IPS DF 6.9 (cell line): Measurements from ENCODE around the gene CTXN3.

Source experiments
- DNase-seq: peaks from one replicate; pipeline ENCODE4 v3.0.0-alpha.2; 2013; ENCODE audit warnings: low read depth, low spot score
- H3K27ac ChIP-seq: one replicate; pipeline ENCODE4 v1.5.1; 2013; ENCODE audit warnings: low read length, control low read depth
- H3K27me3 ChIP-seq: 2 replicates; pipeline ENCODE4 v1.6.1; 2013; ENCODE audit warnings: mild to moderate bottlenecking, low read length; ENCODE audit not compliant: control insufficient read depth, insufficient read depth
- H3K36me3 ChIP-seq: 2 replicates; pipeline ENCODE4 v1.6.1; 2013; ENCODE audit warnings: low read length; ENCODE audit not compliant: control insufficient read depth, insufficient read depth
- H3K4me1 ChIP-seq: 2 replicates; pipeline ENCODE4 v1.6.1; 2013; ENCODE audit warnings: low read length; ENCODE audit not compliant: control insufficient read depth, insufficient read depth
- H3K4me3 ChIP-seq: 2 replicates; pipeline ENCODE4 v1.5.1; 2013; ENCODE audit warnings: mild to moderate bottlenecking, low read length
- H3K9me3 ChIP-seq: 2 replicates; pipeline ENCODE4 v1.6.1; 2013; ENCODE audit warnings: low read length, inconsistent platforms; ENCODE audit not compliant: control insufficient read depth, insufficient read depth
- WGBS: extraction: QIAGEN DNeasy Blood & Tissue Kit; methylation state at CpG from one replicate; pipeline ENCODE4 v1.1.7; 2013; ENCODE audit warnings: mixed read lengths, missing lambda C conversion rate; ENCODE audit not compliant: insufficient read length, insufficient coverage; 5-methylcytosine and 5-hydroxymethylcytosine counted together

The CTXN3 gene

DNA sequence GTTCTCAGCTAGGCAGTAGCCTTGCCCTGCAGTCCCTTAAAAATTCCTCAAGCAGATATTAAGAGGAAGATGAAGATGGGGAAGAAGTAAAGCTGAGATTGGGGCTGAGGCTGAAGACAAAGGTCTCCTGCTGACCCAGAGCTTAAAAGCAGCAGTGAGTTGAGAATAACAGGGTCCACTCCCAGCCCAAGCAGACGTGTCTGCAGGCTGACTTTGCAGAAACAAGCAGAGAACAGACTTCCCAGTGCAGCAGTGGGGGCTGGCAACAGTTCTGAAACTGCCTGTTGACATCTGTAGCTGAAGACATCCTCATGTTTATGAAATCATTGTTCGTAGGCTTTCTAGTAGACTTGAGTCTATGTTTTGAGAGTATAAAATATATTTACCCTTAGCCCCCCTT is 1.1 kb downstream of the CTXN3 start:
- H3K27ac ChIP-seq = no peak overlapping the region
- H3K9me3 ChIP-seq = no peaks in the 10 kb centered on the region
- DNase-seq = no peak
- H3K27me3 ChIP-seq = no peaks in the 10 kb centered on the region
- no peaks in the 10 kb centered on the region for H3K36me3 ChIP-seq
- WGBS = no CpG with 5 or more reads among the region's 2 CpGs
- H3K4me1 ChIP-seq = peaks cover 3% of the 10 kb centered on the region; the same call in 1 of the 2 replicates
- no peak overlapping the region for H3K4me3 ChIP-seq

DNA sequence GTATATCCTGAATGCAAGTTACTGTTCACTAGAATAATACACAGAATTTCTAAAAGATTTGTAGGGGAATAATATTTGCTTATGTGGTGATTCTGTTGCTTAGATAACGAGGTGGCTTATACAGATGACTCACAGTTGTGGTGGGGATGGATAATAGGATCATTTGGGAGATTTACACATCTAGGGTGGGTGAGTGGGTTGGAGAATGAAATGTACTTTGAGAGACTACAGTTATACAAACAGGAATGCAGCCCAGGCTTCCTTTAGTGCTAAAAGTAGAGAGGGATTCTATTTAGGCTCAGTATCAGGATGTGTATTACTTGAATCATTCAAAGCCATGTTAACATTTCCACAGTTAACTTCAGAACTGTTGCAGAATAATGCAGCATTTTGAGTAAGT is 1.8 kb downstream of the CTXN3 start:
- Histone ChIP-seq H3K4me1 (peaks cover 3% of the 10 kb centered on the region; the same call in 1 of the 2 replicates), H3K27ac (no peak overlapping the region), H3K9me3 (no peaks in the 10 kb centered on the region), H3K27me3 (no peaks in the 10 kb centered on the region), H3K4me3 (no peak overlapping the region), H3K36me3 (no peaks in the 10 kb centered on the region)
- no CpG with 5 or more reads among the region's 1 CpG for WGBS
- DNase-seq = no peak

- WGBS = no CpG with 5 or more reads among the region's 7 CpGs
- H3K27me3 ChIP-seq = no peaks in the 10 kb centered on the region
Measured at GRCh38 chr5:127652952-127653611, 4.2 kb downstream of the CTXN3 start.

GRCh38 chr5:127656825-127657224 is 7.9 kb downstream of the CTXN3 start:
- no CpG with 5 or more reads among the region's 6 CpGs for WGBS

More at GRCh38 chr5:127652952-127653611, 4.2 kb downstream of the CTXN3 start:
- no peak overlapping the region for H3K4me3 ChIP-seq
- H3K27ac ChIP-seq = no peak overlapping the region
- DNase-seq = no peak
- peaks cover 3% of the 10 kb centered on the region; the same call in 1 of the 2 replicates for H3K4me1 ChIP-seq
- no peaks in the 10 kb centered on the region for H3K36me3 ChIP-seq
- no peaks in the 10 kb centered on the region for H3K9me3 ChIP-seq

DNA sequence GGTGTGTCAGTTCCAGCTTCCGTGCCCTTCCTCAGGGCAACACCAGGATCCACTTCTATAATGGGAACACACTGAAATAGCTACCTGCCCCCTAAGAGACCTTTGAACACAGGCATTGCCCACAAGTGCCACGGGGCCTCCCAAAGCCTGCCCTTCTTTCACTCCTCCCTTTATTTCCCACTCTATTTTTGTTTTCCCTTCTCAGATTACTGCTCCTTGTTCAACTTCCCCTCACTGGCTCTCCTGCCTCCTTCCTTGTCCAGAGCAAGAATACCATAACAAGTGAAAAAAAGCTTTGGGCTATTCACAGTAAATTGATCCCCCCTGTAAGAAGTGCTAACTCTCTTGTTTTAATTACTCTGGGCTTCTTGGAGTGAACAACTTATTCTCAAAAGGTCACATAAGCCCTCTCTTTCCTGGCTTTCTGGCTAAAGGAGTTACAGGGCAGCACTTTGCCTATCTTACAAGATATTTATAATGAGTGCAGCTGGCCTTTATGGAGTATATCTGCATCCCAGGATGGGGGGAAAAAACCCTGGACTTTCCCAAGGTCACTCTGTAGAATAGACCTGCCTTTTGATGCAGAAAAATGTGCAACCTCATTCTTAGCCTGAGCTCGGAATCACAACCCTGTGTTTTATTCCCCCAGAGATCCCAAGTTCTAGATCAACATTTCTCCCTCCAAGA is 11.3 kb downstream of the CTXN3 start:
- H3K4me1 ChIP-seq = no peaks in the 10 kb centered on the region
- no peak for DNase-seq
- no peak overlapping the region for H3K4me3 ChIP-seq
- WGBS = no CpG with 5 or more reads among the region's 3 CpGs
- no peak overlapping the region for H3K27ac ChIP-seq
- no peaks in the 10 kb centered on the region for H3K27me3 ChIP-seq
- H3K9me3 ChIP-seq = no peaks in the 10 kb centered on the region
- H3K36me3 ChIP-seq = no peaks in the 10 kb centered on the region

More at GRCh38 chr5:127656825-127657224, 7.9 kb downstream of the CTXN3 start:
- H3K27me3 ChIP-seq = no peaks in the 10 kb centered on the region
- no peak overlapping the region for H3K4me3 ChIP-seq
- no peaks in the 10 kb centered on the region for H3K9me3 ChIP-seq
- H3K27ac ChIP-seq = no peak overlapping the region
- H3K36me3 ChIP-seq = no peaks in the 10 kb centered on the region
- DNase-seq = no peak
- no peaks in the 10 kb centered on the region for H3K4me1 ChIP-seq

- H3K27ac ChIP-seq = no peak overlapping the region
- no peak overlapping the region for H3K4me3 ChIP-seq
- no peak for DNase-seq
- H3K9me3 ChIP-seq = no peaks in the 10 kb centered on the region
- H3K4me1 ChIP-seq = no peaks in the 10 kb centered on the region
- WGBS = no CpG with 5 or more reads among the region's 5 CpGs
- H3K36me3 ChIP-seq = no peaks in the 10 kb centered on the region
- H3K27me3 ChIP-seq = no peaks in the 10 kb centered on the region
Measured at GRCh38 chr5:127664093-127664492, 15.2 kb downstream of the CTXN3 start.

DNA sequence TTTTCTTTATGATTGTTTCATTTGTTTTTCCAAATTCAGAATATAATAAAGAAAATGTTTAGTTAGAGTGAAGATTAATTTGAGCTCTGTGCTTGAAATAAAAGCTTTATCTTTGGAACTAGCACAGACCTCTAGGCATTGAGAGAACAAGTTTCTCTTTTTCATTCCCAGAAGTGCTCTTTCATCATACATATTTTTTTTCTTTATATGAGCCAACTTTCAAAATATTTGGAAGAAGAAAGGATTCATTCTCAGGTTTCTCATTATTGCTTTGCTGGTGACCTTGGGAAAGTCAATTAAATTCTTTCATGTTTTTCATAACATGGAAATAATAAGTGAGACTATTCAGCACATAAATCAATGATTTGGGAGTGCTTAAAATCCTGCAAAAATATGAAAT is 16.8 kb downstream of the CTXN3 start:
- no peak for DNase-seq
- Histone ChIP-seq H3K9me3 (no peaks in the 10 kb centered on the region), H3K4me1 (no peaks in the 10 kb centered on the region), H3K27ac (no peak overlapping the region), H3K4me3 (no peak overlapping the region), H3K27me3 (no peaks in the 10 kb centered on the region), H3K36me3 (no peaks in the 10 kb centered on the region)

- Histone ChIP-seq H3K4me3 (no peak overlapping the region), H3K9me3 (no peaks in the 10 kb centered on the region), H3K4me1 (no peaks in the 10 kb centered on the region), H3K27ac (no peak overlapping the region), H3K36me3 (no peaks in the 10 kb centered on the region), H3K27me3 (no peaks in the 10 kb centered on the region)
- WGBS = no CpG with 5 or more reads among the region's 3 CpGs
- no peak for DNase-seq
Measured at GRCh38 chr5:127666043-127666716, 17.3 kb downstream of the CTXN3 start.

- Histone ChIP-seq H3K36me3 (no peaks in the 10 kb centered on the region), H3K27ac (no peak overlapping the region), H3K9me3 (no peaks in the 10 kb centered on the region), H3K27me3 (no peaks in the 10 kb centered on the region), H3K4me3 (no peak overlapping the region), H3K4me1 (no peaks in the 10 kb centered on the region)
- DNase-seq = no peak
- WGBS = no CpG with 5 or more reads among the region's 3 CpGs
Measured at GRCh38 chr5:127667926-127668325, 19.0 kb downstream of the CTXN3 start.

GRCh38 chr5:127671218-127671617 is 22.3 kb downstream of the CTXN3 start:
- H3K36me3 ChIP-seq = no peaks in the 10 kb centered on the region
- no peaks in the 10 kb centered on the region for H3K27me3 ChIP-seq
- no peak overlapping the region for H3K4me3 ChIP-seq
- no peak for DNase-seq
- WGBS = no CpG with 5 or more reads among the region's 6 CpGs
- no peak overlapping the region for H3K27ac ChIP-seq
- H3K9me3 ChIP-seq = no peaks in the 10 kb centered on the region
- no peaks in the 10 kb centered on the region for H3K4me1 ChIP-seq
